Skeletal muscle satellite cell (primary cell): ENCODE results near the gene KRTAP5-1.
"Not testable (repeated sequence)": the region's sequence is repeated elsewhere in the genome, so short reads cannot be mapped to it uniquely, and the experiment has no call there.

ENCODE experiments used
- H3K27me3 ChIP-seq: 2 replicates; pipeline ENCODE4 v1.7.0; 2013; ENCODE audit warnings: low read length; ENCODE audit not compliant: control insufficient read depth, insufficient read depth
- H3K36me3 ChIP-seq: 2 replicates; pipeline ENCODE4 v1.7.0; 2013; ENCODE audit warnings: mild to moderate bottlenecking, control low read depth, low read length; ENCODE audit not compliant: insufficient read depth
- H3K4me1 ChIP-seq: 2 replicates; pipeline ENCODE4 v1.7.0; 2013; ENCODE audit warnings: low read length; ENCODE audit not compliant: control insufficient read depth, insufficient read depth
- H3K4me2 ChIP-seq: 2 replicates; pipeline ENCODE4 v1.7.0; 2013; ENCODE audit warnings: mild to moderate bottlenecking, low read length
- H3K4me3 ChIP-seq: 2 replicates; pipeline ENCODE4 v1.7.0; 2013; ENCODE audit warnings: low read length
- H3K9ac ChIP-seq: 2 replicates; pipeline ENCODE4 v1.7.0; 2013; ENCODE audit warnings: mild to moderate bottlenecking, low read depth, low read length, moderate library complexity
- H3K9me3 ChIP-seq: replicated peaks from 2 replicates; pipeline ENCODE4 v1.7.0; 2013; ENCODE audit warnings: mild to moderate bottlenecking, control low read depth, low read length

KRTAP5-1 gene

DNA sequence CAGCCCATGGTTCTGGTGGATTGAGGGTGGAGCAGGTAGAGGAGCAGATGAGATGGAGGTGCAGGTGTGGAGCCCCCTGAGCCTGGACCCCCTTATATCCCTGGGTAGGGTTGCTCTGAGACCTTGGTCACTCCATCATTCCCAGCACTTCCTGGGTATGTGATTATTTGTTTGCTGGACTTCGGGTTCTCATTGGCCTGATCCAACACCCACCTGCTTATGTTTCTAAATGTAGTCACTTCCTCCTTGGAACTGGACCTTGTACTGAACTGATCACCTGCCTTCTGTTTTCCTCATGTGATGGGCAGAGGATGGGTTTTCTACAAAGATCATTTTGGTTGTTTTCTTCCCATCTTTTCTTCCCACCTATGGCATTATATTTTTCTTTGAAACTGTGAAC, 37.0 kb upstream of the KRTAP5-1 start, which contains the start of gene KRTAP5-4:
Gene KRTAP5-4, minus strand, starts transcription at position 53 of the 400 bp plus-strand sequence. Its CDS starts 45 bp downstream, at position 8.
- Histone ChIP-seq H3K36me3 (no peaks in the 10 kb centered on the region), H3K4me2 (no peak within 1 kb of the TSS), H3K9me3 (no peaks in the 10 kb centered on the region), H3K4me1 (no peaks in the 10 kb centered on the region), H3K9ac (no peak within 1 kb of the TSS), H3K27me3 (peaks cover 45% of the 10 kb centered on the region), H3K4me3 (no peak within 1 kb of the TSS)

DNA sequence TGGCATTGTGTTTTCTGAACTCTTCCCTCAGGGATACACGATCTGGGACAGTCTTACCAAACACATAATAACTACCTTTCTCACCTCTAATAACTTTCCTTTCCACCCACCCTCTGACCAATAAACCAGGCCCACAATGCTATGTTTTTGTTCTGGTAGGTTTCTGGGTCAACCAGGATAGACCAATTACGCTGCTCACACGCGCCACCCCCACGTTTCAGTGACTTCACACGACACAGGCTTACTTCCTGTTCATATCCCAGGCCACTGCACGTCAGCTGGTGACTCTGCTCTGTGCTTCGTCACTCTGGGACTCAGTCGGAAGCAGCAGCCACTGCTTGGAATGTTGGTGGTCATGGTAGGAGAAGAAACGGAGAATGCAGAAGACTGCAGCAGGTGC, 34.4 kb upstream of the KRTAP5-1 start:
- Histone ChIP-seq H3K9ac (no peak overlapping the region), H3K9me3 (no peaks in the 10 kb centered on the region), H3K27me3 (peaks cover 46% of the 10 kb centered on the region), H3K4me2 (no peak overlapping the region), H3K4me1 (no peaks in the 10 kb centered on the region), H3K4me3 (no peak overlapping the region), H3K36me3 (no peaks in the 10 kb centered on the region)

DNA sequence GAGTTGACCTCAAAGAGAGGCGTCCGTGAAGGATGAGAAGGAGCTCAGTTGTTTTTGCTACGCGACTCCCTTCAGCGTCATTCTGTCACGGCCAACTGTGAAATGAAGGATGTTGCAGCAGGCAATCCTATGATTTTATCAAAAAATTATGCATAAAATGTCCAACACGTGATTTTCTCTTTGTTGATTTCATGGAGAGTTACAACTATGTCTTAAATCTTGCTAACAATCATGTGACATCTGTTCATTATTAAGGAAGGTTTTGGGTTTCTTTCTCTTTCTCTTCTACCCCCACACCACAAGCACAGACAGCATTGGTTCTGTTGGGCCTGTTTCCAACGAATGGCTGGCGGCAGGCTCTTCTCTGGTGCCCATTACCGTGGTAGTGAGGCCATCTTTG, 33.1 kb upstream of the KRTAP5-1 start:
- Histone ChIP-seq H3K9ac (no peak overlapping the region), H3K4me1 (no peaks in the 10 kb centered on the region), H3K36me3 (no peaks in the 10 kb centered on the region), H3K4me2 (no peak overlapping the region), H3K9me3 (no peaks in the 10 kb centered on the region), H3K27me3 (peaks cover 45% of the 10 kb centered on the region), H3K4me3 (no peak overlapping the region)

DNA sequence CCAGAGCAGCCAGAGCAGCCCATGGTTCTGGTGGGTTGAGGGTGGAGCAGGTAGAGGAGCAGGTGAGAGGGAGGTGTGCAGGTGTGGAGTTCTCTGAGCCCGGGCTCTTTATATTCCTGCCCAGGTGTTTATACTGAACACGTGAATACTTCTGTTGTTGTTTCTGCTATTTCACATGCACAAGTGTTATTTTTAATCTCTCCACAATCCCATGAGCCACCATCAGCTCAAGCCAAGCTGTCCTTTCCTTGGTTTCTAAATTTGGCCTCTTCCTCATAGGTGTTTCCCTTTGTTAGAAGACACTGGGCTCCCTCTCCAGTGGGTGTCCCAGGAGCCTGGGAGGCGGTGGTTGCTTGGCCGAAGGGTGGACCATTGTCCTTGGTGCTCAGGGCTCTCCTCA, 23.3 kb upstream of the KRTAP5-1 start, which contains the start of gene KRTAP5-3:
Gene KRTAP5-3, minus strand, starts transcription at position 101 of the 400 bp plus-strand sequence. Its CDS starts 78 bp downstream, at position 23.
- H3K9ac ChIP-seq, result no peak within 1 kb of the TSS
- no peaks in the 10 kb centered on the region for H3K9me3 ChIP-seq
- no peak within 1 kb of the TSS for H3K4me2 ChIP-seq
- no peak within 1 kb of the TSS for H3K4me3 ChIP-seq
- H3K4me1 ChIP-seq, result no peaks in the 10 kb centered on the region
- peaks cover 41% of the 10 kb centered on the region for H3K27me3 ChIP-seq
- no peaks in the 10 kb centered on the region for H3K36me3 ChIP-seq

DNA sequence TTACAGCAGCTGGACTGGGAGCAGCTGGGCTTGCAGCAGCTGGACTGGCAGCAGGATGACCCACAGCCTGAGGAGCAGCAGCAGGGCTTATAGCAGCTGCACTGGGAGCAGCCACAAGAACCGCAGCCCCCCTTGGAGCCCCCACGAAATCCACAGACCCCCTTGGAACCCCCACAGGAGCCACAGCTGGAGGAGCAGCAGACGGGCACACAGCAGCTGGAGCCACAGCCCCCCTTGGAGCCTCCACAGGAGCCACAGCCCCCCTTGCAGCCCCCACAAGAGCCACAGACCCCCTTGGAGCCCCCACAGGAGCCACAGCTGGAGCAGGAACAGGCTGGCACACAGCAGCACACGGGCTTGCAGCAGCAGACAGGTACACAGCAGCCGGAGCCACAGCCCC, 22.8 kb upstream of the KRTAP5-1 start:
- not testable (repeated sequence) for H3K9ac ChIP-seq, H3K4me3 ChIP-seq, H3K4me1 ChIP-seq, H3K9me3 ChIP-seq, H3K36me3 ChIP-seq, H3K4me2 ChIP-seq
- peaks cover 44% of the 10 kb centered on the region for H3K27me3 ChIP-seq

DNA sequence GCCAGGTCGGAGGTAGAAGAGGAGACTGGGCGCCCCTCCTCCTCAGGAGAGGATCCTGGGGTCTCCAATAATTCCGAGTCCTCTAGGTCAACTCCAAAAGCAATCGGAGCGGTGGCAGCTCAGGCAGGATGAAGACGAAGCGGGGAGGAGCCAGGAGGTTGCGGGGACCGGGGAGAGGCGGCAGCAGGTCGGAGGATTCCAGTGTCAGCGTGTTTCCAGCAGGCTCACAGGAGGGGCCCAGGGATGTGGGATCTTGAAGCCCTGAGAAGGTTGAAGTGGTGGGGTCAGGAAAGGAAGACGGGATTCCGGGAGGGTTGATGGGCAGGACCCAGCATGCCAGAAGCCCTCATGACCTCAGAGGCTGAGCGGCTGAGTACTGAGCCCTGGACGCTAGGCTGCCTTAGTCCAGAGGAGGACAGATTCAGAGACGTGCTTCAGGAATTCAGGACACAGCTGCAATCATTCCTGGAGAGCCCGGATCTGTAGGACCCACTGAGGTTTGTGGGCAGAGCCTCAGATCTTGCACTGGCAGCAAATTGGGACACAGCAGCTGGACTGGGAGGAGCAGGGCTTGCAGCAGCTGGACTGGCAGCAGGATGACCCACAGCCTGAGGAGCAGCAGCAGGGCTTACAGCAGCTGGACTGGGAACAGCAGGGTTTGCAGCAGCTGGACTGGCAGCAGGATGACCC, 22.2 kb upstream of the KRTAP5-1 start:
- H3K4me2 ChIP-seq, H3K4me1 ChIP-seq, H3K4me3 ChIP-seq, H3K36me3 ChIP-seq, H3K9me3 ChIP-seq, H3K9ac ChIP-seq: not testable (repeated sequence)
- peaks cover 47% of the 10 kb centered on the region for H3K27me3 ChIP-seq

DNA sequence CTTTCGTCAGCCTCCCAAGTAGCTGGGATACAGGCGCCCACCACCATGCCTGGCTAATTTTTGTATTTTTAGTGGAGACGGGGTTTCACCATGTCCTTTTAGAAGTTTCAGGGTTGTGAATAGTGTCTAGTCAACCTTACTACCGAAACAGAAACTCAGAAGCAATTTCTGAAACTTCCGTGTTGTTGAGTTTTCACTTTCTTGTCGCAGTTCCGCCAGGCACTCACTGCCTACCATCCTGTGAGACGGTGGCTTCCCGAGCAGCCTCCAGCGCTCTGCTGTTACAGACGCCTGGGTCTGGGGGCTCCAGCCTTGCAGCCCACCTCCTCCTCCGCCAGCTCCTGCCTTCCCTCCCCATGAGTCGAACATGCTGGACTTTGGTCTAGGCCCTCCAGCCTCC, 20.8 kb upstream of the KRTAP5-1 start:
- not testable (repeated sequence) for H3K9ac ChIP-seq, H3K4me3 ChIP-seq, H3K4me1 ChIP-seq, H3K4me2 ChIP-seq, H3K9me3 ChIP-seq, H3K36me3 ChIP-seq
- peaks cover 57% of the 10 kb centered on the region for H3K27me3 ChIP-seq

DNA sequence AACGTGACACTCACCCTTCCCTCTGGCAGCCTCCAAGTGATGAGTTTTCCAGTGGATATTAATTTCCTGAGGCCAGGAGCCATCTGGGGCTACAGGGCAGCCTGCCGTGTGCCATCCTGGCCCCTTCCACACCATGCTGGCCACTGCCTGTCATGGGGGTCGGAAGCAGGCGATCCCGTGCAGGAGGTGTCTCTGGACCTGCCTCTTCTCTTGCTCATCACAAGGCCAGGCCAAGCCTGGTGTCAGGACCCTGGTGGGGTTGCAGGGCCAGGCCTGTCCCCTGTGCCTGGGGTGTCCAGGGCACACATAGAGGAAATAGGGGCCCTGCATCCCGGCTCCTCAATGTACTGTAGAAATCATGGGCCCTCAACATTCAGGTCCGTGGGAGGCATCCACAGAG, 19.6 kb upstream of the KRTAP5-1 start:
- no peaks in the 10 kb centered on the region for H3K36me3 ChIP-seq
- peaks cover 68% of the 10 kb centered on the region for H3K27me3 ChIP-seq
- H3K4me3 ChIP-seq, result no peak overlapping the region
- H3K4me1 ChIP-seq, result no peaks in the 10 kb centered on the region
- no peaks in the 10 kb centered on the region for H3K9me3 ChIP-seq
- no peak overlapping the region for H3K9ac ChIP-seq
- H3K4me2 ChIP-seq, result no peak overlapping the region

DNA sequence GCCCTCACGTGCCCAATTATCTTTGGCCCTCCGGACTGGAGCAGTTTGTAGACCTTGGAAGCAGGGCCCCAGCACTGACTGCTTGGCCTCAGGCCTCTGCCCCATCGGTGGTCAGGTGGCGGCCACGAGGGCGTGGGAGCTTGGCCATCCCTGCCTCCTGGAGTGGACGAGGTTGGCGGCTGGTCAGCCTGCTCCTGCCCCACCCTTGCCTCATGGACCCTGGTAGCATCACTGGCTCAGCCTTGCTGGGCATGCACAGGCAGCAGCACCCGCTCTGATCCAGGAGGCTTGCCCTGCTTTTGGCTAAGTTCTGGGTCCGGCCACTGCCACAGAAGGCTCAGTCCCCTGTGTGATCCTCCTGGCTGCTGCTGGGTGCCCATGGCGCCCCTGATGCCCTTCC, 19.1 kb upstream of the KRTAP5-1 start:
- no peaks in the 10 kb centered on the region for H3K36me3 ChIP-seq
- no peak overlapping the region for H3K4me3 ChIP-seq
- no peak overlapping the region for H3K4me2 ChIP-seq
- H3K9me3 ChIP-seq, result no peaks in the 10 kb centered on the region
- H3K4me1 ChIP-seq, result no peaks in the 10 kb centered on the region
- peaks cover 73% of the 10 kb centered on the region for H3K27me3 ChIP-seq
- H3K9ac ChIP-seq, result no peak overlapping the region

DNA sequence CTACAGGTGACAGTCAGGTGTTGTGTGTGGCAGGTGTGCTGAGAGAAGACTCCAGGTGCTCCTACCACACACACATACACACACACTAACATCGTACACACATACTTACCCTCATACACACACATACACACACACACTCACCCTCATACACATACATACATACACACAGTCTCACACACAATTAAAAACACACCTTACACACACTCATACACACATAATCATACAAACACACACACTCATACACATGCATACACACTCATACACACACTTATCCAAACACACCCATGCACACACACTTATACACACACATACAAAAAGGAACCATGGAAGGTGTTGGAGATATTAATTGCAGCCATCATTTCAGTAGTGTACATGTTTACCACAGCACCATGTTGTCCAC, 18.5 kb upstream of the KRTAP5-1 start:
- no peak overlapping the region for H3K9ac ChIP-seq
- no peak overlapping the region for H3K4me2 ChIP-seq
- peaks cover 78% of the 10 kb centered on the region for H3K27me3 ChIP-seq
- H3K36me3 ChIP-seq, result no peaks in the 10 kb centered on the region
- no peak overlapping the region for H3K4me3 ChIP-seq
- no peaks in the 10 kb centered on the region for H3K4me1 ChIP-seq
- no peaks in the 10 kb centered on the region for H3K9me3 ChIP-seq

DNA sequence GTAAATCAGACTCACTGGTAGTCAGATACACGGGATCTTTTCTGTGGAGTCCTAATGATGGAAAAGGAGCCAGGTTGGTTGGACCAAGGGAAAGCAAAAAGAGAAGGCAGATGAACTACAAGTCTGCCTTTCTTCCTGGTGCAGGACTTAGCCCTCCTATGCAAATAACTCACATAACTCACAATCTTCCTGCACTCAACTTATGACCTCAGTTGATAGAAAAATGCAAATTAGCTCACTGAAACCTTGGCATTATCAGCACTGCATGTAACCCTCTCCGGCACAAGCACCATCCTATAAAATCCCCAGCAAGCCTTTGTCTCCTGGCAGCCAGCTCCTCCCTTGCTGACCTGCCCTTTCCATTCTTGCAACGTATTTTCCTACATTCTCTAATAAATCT, 16.6 kb upstream of the KRTAP5-1 start:
- not testable (repeated sequence) for H3K4me3 ChIP-seq, H3K36me3 ChIP-seq, H3K4me1 ChIP-seq, H3K4me2 ChIP-seq, H3K9me3 ChIP-seq, H3K9ac ChIP-seq
- peaks cover 76% of the 10 kb centered on the region for H3K27me3 ChIP-seq

DNA sequence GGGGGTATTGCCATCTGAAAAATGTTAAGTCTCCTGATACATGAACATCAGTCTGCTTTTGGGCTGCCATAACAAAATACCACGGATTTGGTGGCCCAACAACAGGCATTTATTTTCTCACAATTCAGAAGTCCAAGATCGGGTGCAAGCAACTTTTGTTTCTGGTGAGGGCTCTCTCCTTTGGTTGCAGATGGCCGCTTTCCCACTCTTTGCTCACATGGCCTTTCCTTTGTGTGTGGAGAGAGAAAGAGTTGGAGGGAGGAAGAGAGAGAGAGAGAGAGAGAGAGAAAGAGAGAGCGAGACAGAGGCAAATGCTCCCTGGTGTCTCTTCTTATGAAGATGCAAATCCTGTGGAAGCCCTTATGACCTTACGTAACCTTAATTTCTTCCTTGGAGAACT, 15.5 kb upstream of the KRTAP5-1 start:
- H3K4me1 ChIP-seq, result no peaks in the 10 kb centered on the region
- H3K4me2 ChIP-seq, result no peak overlapping the region
- H3K9me3 ChIP-seq, result no peaks in the 10 kb centered on the region
- peaks cover 75% of the 10 kb centered on the region for H3K27me3 ChIP-seq
- no peaks in the 10 kb centered on the region for H3K36me3 ChIP-seq
- H3K4me3 ChIP-seq, result no peak overlapping the region
- H3K9ac ChIP-seq, result no peak overlapping the region
